Fibroblast of the aortic adventitia (primary cell): Measurements from ENCODE around the gene H2AZ1. TPM values are rescaled to one million over a fixed set of nuclear protein-coding genes. Genes with fewer than 3 reads are reported as not detected.
"Not testable (repeated sequence)": the region's sequence is repeated elsewhere in the genome, so short reads cannot be mapped to it uniquely, and the experiment has no call there.

Source experiments
- DNase-seq: peaks from one replicate; pipeline ENCODE4 v3.0.0-alpha.2; 2010; ENCODE audit warnings: low read depth
- H3K4me3 ChIP-seq: 2 replicates; pipeline ENCODE4 v1.5.1; 2011; ENCODE audit warnings: low read depth, mild to moderate bottlenecking, control low read depth, low read length, moderate library complexity
- CTCF ChIP-seq: IDR thresholded peaks from 2 replicates; pipeline ENCODE4 v1.5.1; 2011; ENCODE audit warnings: mild to moderate bottlenecking, low read length, control low read depth, inconsistent platforms; ENCODE audit not compliant: insufficient read depth
- total RNA-seq: library from RNA; depleted of rRNA; stranded (reverse); fragments of >200 nt; gene quantifications from 2 replicates; pipeline ENCODE4 v1.2.3, GENCODE V29; 2012; ENCODE audit warnings: low replicate concordance

Gene H2AZ1
- total RNA-seq, 1 donor, result 385 TPM

- DNase-seq, result no peak
- no peak overlapping the region for H3K4me3 ChIP-seq
- no peak for TF ChIP-seq CTCF
These were observed 11.6 kb upstream of the H2AZ1 start for GRCh38 chr4:99961711-99962110.

GRCh38 chr4:99960648-99961047 is 10.6 kb upstream of the H2AZ1 start:
- no peak for DNase-seq
- no peak for TF ChIP-seq CTCF
- no peak overlapping the region for H3K4me3 ChIP-seq

- H3K4me3 ChIP-seq, DNase-seq: not testable (repeated sequence)
These were observed 8.1 kb upstream of the H2AZ1 start for GRCh38 chr4:99958207-99958606.

- no peak for DNase-seq
- peak overlapping the region; percentile 86 for H3K4me3 ChIP-seq
These were observed 809 bp upstream of the H2AZ1 start for GRCh38 chr4:99950913-99951254.

GRCh38 chr4:99949034-99949998 is 759 bp downstream of the H2AZ1 start:
- peak; percentile 94 for TF ChIP-seq CTCF
- peak; percentile 96 for DNase-seq
- H3K4me3 ChIP-seq, result peak overlapping the region; percentile 96

More at GRCh38 chr4:99950913-99951254, 809 bp upstream of the H2AZ1 start:
- no peak for TF ChIP-seq CTCF

GRCh38 chr4:99947608-99948007 is 2.5 kb downstream of the H2AZ1 start:
- DNase-seq, result no peak
- peak overlapping the region; percentile 87 for H3K4me3 ChIP-seq
- no peak for TF ChIP-seq CTCF

- no peak for TF ChIP-seq CTCF
- H3K4me3 ChIP-seq, result peak overlapping the region; percentile 87
- peak; percentile 28 for DNase-seq
These were observed 2.9 kb downstream of the H2AZ1 start for GRCh38 chr4:99947190-99947578.
